ENCODE results near the gene HS1BP3.

HS1BP3 gene

GRCh38 chr2:20584399-20585358 lies 66.2 kb downstream of the HS1BP3 start:
- no peak for DNase-seq (ENCODE audit: low read depth)

GRCh38 chr2:20584045-20584398 lies 66.9 kb downstream of the HS1BP3 start:
- DNase-seq (ENCODE audit: low read depth): no peak

- DNase-seq (ENCODE audit: low read depth): no peak
These were observed 67.4 kb downstream of the HS1BP3 start for GRCh38 chr2:20583425-20583881.

GRCh38 chr2:20582600-20583221 lies 68.2 kb downstream of the HS1BP3 start:
- DNase-seq (ENCODE audit: low read depth): no peak

- no peak for DNase-seq (ENCODE audit: low read depth)
These were observed 70.0 kb downstream of the HS1BP3 start for GRCh38 chr2:20580690-20581437.

- DNase-seq (ENCODE audit: low read depth): no peak
These were observed 71.0 kb downstream of the HS1BP3 start for GRCh38 chr2:20579866-20580265.

GRCh38 chr2:20578895-20579825 lies 71.7 kb downstream of the HS1BP3 start:
- no peak for DNase-seq (ENCODE audit: low read depth)

- no peak for DNase-seq (ENCODE audit: low read depth)
These were observed 72.5 kb downstream of the HS1BP3 start for GRCh38 chr2:20578266-20578894.

- DNase-seq (ENCODE audit: low read depth): no peak
These were observed 73.2 kb downstream of the HS1BP3 start for GRCh38 chr2:20577495-20578235.

GRCh38 chr2:20576598-20577115 lies 74.2 kb downstream of the HS1BP3 start:
- no peak for DNase-seq (ENCODE audit: low read depth)

- DNase-seq (ENCODE audit: low read depth): no peak
These were observed 74.8 kb downstream of the HS1BP3 start for GRCh38 chr2:20575935-20576597.

- DNase-seq (ENCODE audit: low read depth): no peak
These were observed 75.5 kb downstream of the HS1BP3 start for GRCh38 chr2:20575414-20575813.

- DNase-seq (ENCODE audit: low read depth): no peak
These were observed 76.0 kb downstream of the HS1BP3 start for GRCh38 chr2:20574930-20575329.

- DNase-seq (ENCODE audit: low read depth): no peak
These were observed 76.4 kb downstream of the HS1BP3 start for GRCh38 chr2:20574423-20574911.

- no peak for DNase-seq (ENCODE audit: low read depth)
These were observed 77.1 kb downstream of the HS1BP3 start for GRCh38 chr2:20573620-20574422.

- no peak for DNase-seq (ENCODE audit: low read depth)
These were observed 78.7 kb downstream of the HS1BP3 start for GRCh38 chr2:20572221-20572620.

GRCh38 chr2:20571644-20572215 lies 79.2 kb downstream of the HS1BP3 start:
- no peak for DNase-seq (ENCODE audit: low read depth)

GRCh38 chr2:20571231-20571630 lies 79.7 kb downstream of the HS1BP3 start:
- DNase-seq (ENCODE audit: low read depth): no peak
